Measurements from ENCODE around the gene BPTF.

GRCh38 chr17:67974598-67975066, 149.3 kb downstream of the BPTF start:
- TF ChIP-seq CTCF (conservative IDR thresholded peaks at IDR 0.05; ENCODE audit: low read depth, low read length): no peak
- no peak for TF ChIP-seq EZH2 (IDR thresholded peaks at IDR 0.05; ENCODE audit: low read length, unreplicated experiment)
